Hindlimb muscle (tissue), 1 donor: ENCODE data around the gene HLA-DMB. TPM values are rescaled to one million over a fixed set of nuclear protein-coding genes. Genes with fewer than 3 reads are reported as not detected.
A peak's percentile ranks its signal among the peaks of the same experiment; 100 is the strongest.

ENCODE experiments used
- DNase-seq: peaks from one replicate; pipeline ENCODE4 v3.0.0-alpha.2; 2013
- polyA plus RNA-seq: library from polyadenylated mRNA; unstranded; fragments of 120-200 nt; gene quantifications from one replicate; pipeline ENCODE4 v1.2.1, GENCODE V29; 2013; ENCODE audit not compliant: insufficient read length

The HLA-DMB gene
- polyA plus RNA-seq, 1 donor = 11.5 TPM

- DNase-seq = no peak
Measured at GRCh38 chr6:32905078-32905477, 35.8 kb downstream of the HLA-DMB start.

GRCh38 chr6:32903952-32904351 is 36.9 kb downstream of the HLA-DMB start:
- no peak for DNase-seq

GRCh38 chr6:32895006-32895345 is 45.9 kb downstream of the HLA-DMB start:
- no peak for DNase-seq

- peak; percentile 96 for DNase-seq
Measured at GRCh38 chr6:32894085-32895005, 46.5 kb downstream of the HLA-DMB start.

DNA sequence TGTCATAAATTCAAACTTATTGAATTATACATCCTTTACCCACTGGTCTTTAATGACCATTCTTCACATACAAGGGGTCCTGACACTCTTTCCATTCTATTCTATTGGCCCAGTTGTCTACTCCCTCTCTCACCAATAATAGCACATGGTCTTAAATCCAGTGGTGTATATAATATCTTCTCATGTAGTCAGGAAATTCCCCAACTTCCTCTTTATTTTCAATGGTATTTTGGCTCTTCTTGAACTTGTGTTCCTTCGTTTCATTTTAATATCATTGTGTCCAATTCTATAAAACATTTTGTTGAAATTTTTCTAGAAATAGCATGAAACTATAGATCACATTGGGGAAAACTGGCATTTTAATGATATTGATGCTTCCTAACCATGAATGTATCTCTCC is 50.0 kb downstream of the HLA-DMB start:
- DNase-seq = no peak

DNA sequence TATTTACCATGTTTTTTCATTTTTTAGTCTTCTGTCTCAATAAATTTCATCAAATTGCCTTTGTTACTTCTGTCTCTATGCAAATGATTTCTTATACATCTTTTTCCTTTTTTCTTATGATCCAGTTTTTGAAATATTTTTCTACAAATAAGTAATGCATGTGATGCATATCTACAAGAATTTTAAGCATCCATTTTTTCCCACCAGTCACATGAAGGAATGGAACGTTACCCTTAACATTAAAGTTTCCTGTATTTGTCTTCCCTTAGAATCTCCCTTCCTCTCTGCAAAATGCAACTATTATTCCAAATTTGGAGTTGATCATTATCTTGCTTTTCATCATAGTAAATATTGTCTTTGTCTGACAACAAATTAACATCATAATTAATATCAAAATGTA is 51.3 kb downstream of the HLA-DMB start:
- DNase-seq = no peak

- no peak for DNase-seq
Measured at GRCh38 chr6:32888576-32888975, 52.3 kb downstream of the HLA-DMB start.

DNA sequence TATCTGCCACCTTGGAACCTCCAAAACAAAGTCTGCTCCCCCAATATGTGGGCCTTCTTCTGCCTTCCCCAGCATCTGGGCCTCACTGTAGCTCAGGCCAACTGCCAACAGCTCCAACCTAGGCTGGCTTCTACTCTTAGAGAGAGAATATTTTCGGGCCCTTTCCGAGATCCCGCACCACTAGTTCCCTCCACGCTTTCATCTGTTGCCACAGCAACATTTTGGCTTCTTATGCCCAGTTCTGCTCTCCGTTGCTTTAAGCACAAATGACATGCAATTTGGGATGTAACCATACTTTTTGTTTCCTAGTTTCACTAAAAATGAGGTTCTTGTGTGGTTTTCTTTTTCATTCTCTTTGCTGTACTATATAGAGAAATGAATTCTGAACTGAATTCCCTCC is 53.2 kb downstream of the HLA-DMB start:
- DNase-seq = no peak

- DNase-seq = no peak
Measured at GRCh38 chr6:32886681-32887383, 54.0 kb downstream of the HLA-DMB start.

DNA sequence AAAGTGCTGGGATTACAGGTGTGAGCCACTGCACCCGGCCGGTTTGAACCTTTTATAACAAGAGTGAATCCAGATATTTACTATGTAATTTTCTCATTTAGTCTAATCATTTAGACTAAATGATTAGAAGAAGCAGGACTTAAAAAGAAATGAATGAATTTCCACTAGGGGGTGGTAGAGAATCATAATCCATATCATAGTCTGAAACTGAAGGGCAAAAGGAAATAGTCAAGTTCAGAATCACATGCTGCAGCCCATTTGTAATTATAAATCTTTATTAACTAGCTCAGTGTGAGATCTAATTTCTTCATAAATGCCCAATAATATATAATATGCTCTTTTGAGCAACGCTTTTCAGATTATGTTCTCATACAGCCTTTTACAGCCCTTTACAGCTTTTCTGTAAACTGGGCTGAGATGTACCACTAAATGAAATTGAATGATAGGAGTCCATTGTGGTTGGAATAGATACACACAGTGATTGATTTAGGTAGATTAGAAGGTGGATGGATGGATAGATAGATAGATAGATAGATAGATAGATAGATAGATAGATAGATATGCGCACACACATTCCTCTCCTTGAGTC is 55.0 kb downstream of the HLA-DMB start:
- DNase-seq = peak; percentile 61

Other genes starting within 250 kb of the HLA-DMB start
- 1.3 TPM for gene HLA-DQA2, start 199.6 kb downstream of the HLA-DMB start, polyA plus RNA-seq
- 0.70 TPM for gene HLA-DQB2, start 177.5 kb downstream of the HLA-DMB start, polyA plus RNA-seq
- gene HLA-DOB, start 124.0 kb downstream of the HLA-DMB start, polyA plus RNA-seq = not detected
- 8.1 TPM for gene TAP2, start 102.3 kb downstream of the HLA-DMB start, polyA plus RNA-seq
- gene PSMB8, start 97.0 kb downstream of the HLA-DMB start, polyA plus RNA-seq = 13.9 TPM
- 8.6 TPM for gene TAP1, start 87.3 kb downstream of the HLA-DMB start, polyA plus RNA-seq
- 4.2 TPM for gene PSMB9, start 86.8 kb downstream of the HLA-DMB start, polyA plus RNA-seq
- 9.5 TPM for gene HLA-DMA, start 12.1 kb upstream of the HLA-DMB start, polyA plus RNA-seq
- 160 TPM for gene BRD2, start 27.6 kb upstream of the HLA-DMB start, polyA plus RNA-seq
- gene HLA-DOA, start 68.6 kb upstream of the HLA-DMB start, polyA plus RNA-seq = 1.8 TPM
- gene HLA-DPA1, start 132.6 kb upstream of the HLA-DMB start, polyA plus RNA-seq = 34.8 TPM
- gene HLA-DPB1, start 135.0 kb upstream of the HLA-DMB start, polyA plus RNA-seq = 19.2 TPM